Measurements from ENCODE around the gene CAMKMT.

The CAMKMT gene

DNA sequence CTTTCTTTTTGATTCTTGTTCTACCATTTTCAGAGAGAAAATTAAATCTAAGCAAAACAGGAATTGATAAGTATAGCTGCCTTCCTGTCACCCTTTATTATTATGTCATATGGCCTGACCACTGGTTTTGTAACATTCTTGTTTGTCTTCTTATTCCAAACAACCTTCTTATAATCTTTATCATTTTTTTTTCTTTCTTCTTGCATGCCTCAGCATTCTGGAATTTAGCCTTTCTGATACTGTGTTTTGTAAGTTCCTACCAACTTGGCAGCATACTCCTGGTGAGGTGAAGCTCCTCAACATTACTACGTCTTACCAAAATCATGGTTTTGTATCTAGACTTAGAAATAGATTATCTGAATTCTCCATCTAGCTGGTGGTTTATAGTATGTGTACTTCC, 199.2 kb downstream of the CAMKMT start:
- no peak overlapping the region for H3K4me3 ChIP-seq (ENCODE audit: low read depth, low read length)
- no peak for DNase-seq (ENCODE audit: low read depth)
- TF ChIP-seq, protein P1, sequence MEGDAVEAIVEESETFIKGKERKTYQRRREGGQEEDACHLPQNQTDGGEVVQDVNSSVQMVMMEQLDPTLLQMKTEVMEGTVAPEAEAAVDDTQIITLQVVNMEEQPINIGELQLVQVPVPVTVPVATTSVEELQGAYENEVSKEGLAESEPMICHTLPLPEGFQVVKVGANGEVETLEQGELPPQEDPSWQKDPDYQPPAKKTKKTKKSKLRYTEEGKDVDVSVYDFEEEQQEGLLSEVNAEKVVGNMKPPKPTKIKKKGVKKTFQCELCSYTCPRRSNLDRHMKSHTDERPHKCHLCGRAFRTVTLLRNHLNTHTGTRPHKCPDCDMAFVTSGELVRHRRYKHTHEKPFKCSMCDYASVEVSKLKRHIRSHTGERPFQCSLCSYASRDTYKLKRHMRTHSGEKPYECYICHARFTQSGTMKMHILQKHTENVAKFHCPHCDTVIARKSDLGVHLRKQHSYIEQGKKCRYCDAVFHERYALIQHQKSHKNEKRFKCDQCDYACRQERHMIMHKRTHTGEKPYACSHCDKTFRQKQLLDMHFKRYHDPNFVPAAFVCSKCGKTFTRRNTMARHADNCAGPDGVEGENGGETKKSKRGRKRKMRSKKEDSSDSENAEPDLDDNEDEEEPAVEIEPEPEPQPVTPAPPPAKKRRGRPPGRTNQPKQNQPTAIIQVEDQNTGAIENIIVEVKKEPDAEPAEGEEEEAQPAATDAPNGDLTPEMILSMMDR (IDR thresholded peaks at IDR 0.05; ENCODE audit: low read depth, low read length, missing control alignments): no peak

DNA sequence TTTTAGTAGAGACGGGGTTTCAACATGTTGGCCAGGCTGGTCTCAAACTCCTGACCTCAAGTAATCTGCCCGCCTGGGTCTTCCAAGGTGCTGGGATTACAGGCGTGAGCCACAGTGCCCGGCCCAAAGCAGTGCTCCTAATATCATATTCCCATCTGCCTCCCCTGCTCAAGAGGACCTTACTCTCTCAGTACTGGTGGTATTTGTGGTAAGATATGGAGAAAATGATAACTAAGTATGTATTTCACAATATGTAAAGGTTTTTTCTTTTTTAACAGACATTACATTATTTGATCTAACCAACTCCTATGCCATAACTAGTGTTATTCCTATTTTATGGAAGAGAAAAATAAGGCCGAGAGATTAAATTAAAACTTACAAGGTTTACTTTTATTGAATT, 201.0 kb downstream of the CAMKMT start:
- no peak overlapping the region for H3K4me3 ChIP-seq (ENCODE audit: low read depth, low read length)
- DNase-seq (ENCODE audit: low read depth): no peak
- TF ChIP-seq, protein P1 (IDR thresholded peaks at IDR 0.05; ENCODE audit: low read depth, low read length, missing control alignments): no peak

GRCh38 chr2:44564752-44565151, 203.0 kb downstream of the CAMKMT start:
- TF ChIP-seq, protein P1 (IDR thresholded peaks at IDR 0.05; ENCODE audit: low read depth, low read length, missing control alignments): no peak
- H3K4me3 ChIP-seq (ENCODE audit: low read depth, low read length): no peak overlapping the region
- no peak for DNase-seq (ENCODE audit: low read depth)

DNA sequence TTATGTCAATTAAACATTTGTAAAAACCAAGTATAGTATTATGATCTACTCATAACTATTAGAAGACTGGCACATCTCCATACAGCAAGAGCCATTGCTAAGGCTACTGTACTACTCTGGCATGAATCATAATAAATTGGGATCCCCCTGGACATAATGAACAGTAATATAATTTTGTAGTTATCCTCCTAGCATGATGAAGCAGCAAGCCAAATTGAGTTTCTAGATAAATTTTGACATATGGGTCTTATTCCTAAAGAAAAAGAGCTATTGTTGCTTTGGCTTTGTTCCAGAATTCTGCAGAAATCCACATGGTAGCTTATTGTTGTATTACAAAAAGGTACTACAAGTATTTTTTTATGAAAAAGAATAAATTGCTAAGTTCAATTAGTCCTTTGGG, 204.3 kb downstream of the CAMKMT start:
- TF ChIP-seq, protein P1 (IDR thresholded peaks at IDR 0.05; ENCODE audit: low read depth, low read length, missing control alignments): no peak
- H3K4me3 ChIP-seq (ENCODE audit: low read depth, low read length): no peak overlapping the region
- no peak for DNase-seq (ENCODE audit: low read depth)

DNA sequence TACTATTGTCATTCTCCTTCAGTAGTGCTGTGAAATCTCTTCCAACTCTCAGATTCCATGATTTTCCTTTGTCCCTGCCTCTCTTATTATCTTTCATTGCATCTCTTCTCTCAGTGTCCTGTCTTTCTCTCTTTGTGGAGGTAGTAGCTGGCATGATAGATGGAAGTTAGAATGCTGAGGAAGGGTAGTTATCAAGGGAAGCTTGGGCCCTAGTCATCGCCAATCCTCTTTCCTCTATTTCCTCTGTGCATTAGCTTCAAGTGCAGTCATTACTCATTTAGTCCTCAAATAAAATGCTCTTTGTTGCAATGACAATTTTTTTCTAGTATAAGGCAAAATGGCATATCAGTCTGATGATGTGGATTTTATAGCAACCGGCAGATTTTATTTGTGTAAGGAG, 207.7 kb downstream of the CAMKMT start:
- no peak for DNase-seq (ENCODE audit: low read depth)
- H3K4me3 ChIP-seq (ENCODE audit: low read depth, low read length): no peak overlapping the region
- TF ChIP-seq, protein P1 (IDR thresholded peaks at IDR 0.05; ENCODE audit: low read depth, low read length, missing control alignments): no peak

- TF ChIP-seq, protein P1 (IDR thresholded peaks at IDR 0.05; ENCODE audit: low read depth, low read length, missing control alignments): no peak
- H3K4me3 ChIP-seq (ENCODE audit: low read depth, low read length): no peak overlapping the region
- no peak for DNase-seq (ENCODE audit: low read depth)
These were observed 208.5 kb downstream of the CAMKMT start for GRCh38 chr2:44570271-44570670.

GRCh38 chr2:44570777-44571176, 209.0 kb downstream of the CAMKMT start:
- no peak for DNase-seq (ENCODE audit: low read depth)
- TF ChIP-seq, protein P1 (IDR thresholded peaks at IDR 0.05; ENCODE audit: low read depth, low read length, missing control alignments): no peak
- H3K4me3 ChIP-seq (ENCODE audit: low read depth, low read length): no peak overlapping the region

Data from GM12864 (cell line).